Endothelial cell (in vitro differentiated cells): ENCODE results near the gene BLACAT1. TPM values are rescaled to one million over a fixed set of nuclear protein-coding genes. Genes with fewer than 3 reads are reported as not detected.
"Not testable (repeated sequence)": the region's sequence is repeated elsewhere in the genome, so short reads cannot be mapped to it uniquely, and the experiment has no call there.

ENCODE experiments used
- DNase-seq: peaks from one replicate; pipeline ENCODE4 v3.0.0; 2021; ENCODE audit warnings: low spot score
- H3K27ac Mint-ChIP-seq: one replicate; pipeline ENCODE4 v1.8.0; 2021; ENCODE audit warnings: mixed read lengths, inconsistent platforms; ENCODE audit not compliant: unreplicated experiment
- H3K27me3 Mint-ChIP-seq: one replicate; pipeline ENCODE4 v1.8.0; 2021; ENCODE audit warnings: mild to moderate bottlenecking, moderate library complexity, mixed read lengths, inconsistent platforms; ENCODE audit not compliant: unreplicated experiment
- H3K36me3 Mint-ChIP-seq: one replicate; pipeline ENCODE4 v1.8.0; 2021; ENCODE audit warnings: mild to moderate bottlenecking, low read depth, mixed read lengths, inconsistent platforms; ENCODE audit not compliant: unreplicated experiment
- H3K4me1 Mint-ChIP-seq: one replicate; pipeline ENCODE4 v1.8.0; 2021; ENCODE audit warnings: mild to moderate bottlenecking, mixed read lengths, inconsistent platforms; ENCODE audit not compliant: unreplicated experiment
- H3K4me3 Mint-ChIP-seq: one replicate; pipeline ENCODE4 v1.8.0; 2021; ENCODE audit warnings: mild to moderate bottlenecking, mixed read lengths, inconsistent platforms; ENCODE audit not compliant: unreplicated experiment
- H3K9me3 Mint-ChIP-seq: one replicate; pipeline ENCODE4 v1.8.0; 2021; ENCODE audit warnings: mixed read lengths, inconsistent platforms; ENCODE audit not compliant: unreplicated experiment
- CTCF ChIP-seq: fragments of 200-600 bp; sonication (generic); IDR thresholded peaks from one replicate; pipeline ENCODE4 v1.5.0; 2021; ENCODE audit warnings: antibody characterized with exemption; ENCODE audit not compliant: unreplicated experiment
- total RNA-seq: library from RNA; stranded (reverse); fragmentation: NEBNext Ultra II Directional; extraction: Animal tissue kit (Norgen Biotek cat#: 25700); gene quantifications from one replicate; pipeline ENCODE4 v1.2.1, GENCODE V29; 2021; ENCODE audit not compliant: unreplicated experiment

BLACAT1 gene
- total RNA-seq, 1 donor from 2014 or later = 2.2 TPM

DNA sequence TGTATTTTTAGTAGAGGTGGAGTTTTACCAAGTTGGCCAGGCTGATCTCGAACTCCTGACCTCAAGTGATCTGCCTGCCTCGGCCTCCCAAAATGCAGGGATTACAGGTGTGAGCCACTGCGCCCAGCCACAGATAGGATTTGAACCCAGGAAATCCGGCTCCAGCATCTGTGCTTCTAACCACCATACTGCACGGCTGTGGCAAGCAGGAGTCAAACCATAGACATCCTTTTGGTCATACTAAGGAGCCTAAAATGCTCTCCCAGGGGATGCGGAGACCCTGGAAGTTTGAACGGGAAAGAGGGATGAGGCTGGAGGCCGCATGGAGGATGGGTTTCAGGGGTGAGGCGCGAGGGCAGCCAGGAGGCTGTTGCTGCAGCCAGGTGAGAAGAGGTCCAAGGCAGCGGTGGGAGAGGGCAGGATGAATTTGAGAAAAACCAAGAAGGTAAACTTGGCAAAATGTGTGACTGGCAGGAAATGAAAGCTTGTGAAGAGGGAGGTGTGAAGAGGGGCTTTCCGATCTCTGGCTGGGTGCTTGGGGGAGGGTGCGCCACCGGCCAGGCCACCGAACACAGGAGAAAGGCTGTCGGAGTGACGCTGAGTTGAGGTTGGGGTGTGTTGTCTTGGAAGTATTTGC, 24.6 kb upstream of the BLACAT1 start:
- Mint-ChIP-seq H3K9me3 (no peaks in the 10 kb centered on the region), H3K36me3 (peaks cover 3% of the 10 kb centered on the region), H3K4me3 (no peak overlapping the region), H3K27me3 (peaks cover 11% of the 10 kb centered on the region), H3K4me1 (peaks cover 10% of the 10 kb centered on the region), H3K27ac (no peak overlapping the region)
- no peak for TF ChIP-seq CTCF
- DNase-seq = no peak

GRCh38 chr1:205478985-205479384, 23.1 kb upstream of the BLACAT1 start:
- H3K27ac Mint-ChIP-seq, H3K4me1 Mint-ChIP-seq, H3K9me3 Mint-ChIP-seq, H3K36me3 Mint-ChIP-seq, H3K27me3 Mint-ChIP-seq, DNase-seq, H3K4me3 Mint-ChIP-seq: not testable (repeated sequence)

- Mint-ChIP-seq H3K9me3 (no peaks in the 10 kb centered on the region), H3K36me3 (peaks cover 1% of the 10 kb centered on the region), H3K27me3 (peaks cover 7% of the 10 kb centered on the region), H3K27ac (no peak overlapping the region), H3K4me3 (no peak overlapping the region), H3K4me1 (no peaks in the 10 kb centered on the region)
- DNase-seq = no peak
- no peak for TF ChIP-seq CTCF
Measured at GRCh38 chr1:205477759-205478247, 22.0 kb upstream of the BLACAT1 start.

DNA sequence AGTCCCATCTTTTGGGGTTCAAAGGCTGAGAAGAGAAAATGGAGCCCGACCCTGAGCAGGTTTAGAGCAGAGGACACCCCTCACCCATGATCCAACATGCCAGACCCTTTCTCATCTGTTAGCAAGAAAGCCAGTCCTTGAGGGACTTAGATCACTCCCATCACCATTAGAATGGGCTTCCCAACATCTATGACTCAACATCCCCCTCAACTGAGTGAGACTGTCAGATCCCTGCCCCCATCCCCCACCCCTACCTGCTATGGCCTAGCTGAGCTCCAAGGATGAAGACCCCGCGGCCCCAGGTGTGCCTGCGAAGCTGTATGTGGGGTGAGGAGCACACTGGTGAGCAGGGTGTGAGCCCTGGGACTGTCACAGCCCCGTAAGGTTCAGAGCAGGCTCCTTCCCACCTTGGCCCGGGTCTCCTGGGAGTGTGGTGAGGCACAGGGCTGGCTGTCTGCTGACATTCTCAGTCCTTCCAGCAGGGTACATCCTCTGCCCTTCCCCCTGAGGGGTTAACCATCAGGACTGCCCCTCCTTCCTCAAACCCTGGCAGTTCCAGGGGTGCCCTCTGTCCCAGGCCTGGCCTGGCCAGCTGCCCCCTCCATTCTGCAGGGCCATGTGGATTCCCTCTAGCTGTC, 21.4 kb upstream of the BLACAT1 start:
- no peak for TF ChIP-seq CTCF
- Mint-ChIP-seq H3K4me1 (peaks cover 5% of the 10 kb centered on the region), H3K9me3 (no peaks in the 10 kb centered on the region), H3K27ac (no peak overlapping the region), H3K27me3 (peaks cover 10% of the 10 kb centered on the region), H3K36me3 (no peaks in the 10 kb centered on the region), H3K4me3 (no peak overlapping the region)
- no peak for DNase-seq

- no peak for TF ChIP-seq CTCF
- Mint-ChIP-seq H3K4me3 (no peak overlapping the region), H3K4me1 (peaks cover 6% of the 10 kb centered on the region), H3K36me3 (no peaks in the 10 kb centered on the region), H3K27ac (no peak overlapping the region), H3K9me3 (no peaks in the 10 kb centered on the region), H3K27me3 (peaks cover 7% of the 10 kb centered on the region)
- no peak for DNase-seq
Measured at GRCh38 chr1:205476648-205477047, 20.8 kb upstream of the BLACAT1 start.
